Sigmoid colon (tissue), 7 donors: ENCODE measurements around the gene ORC2. TPM values are rescaled to one million over a fixed set of nuclear protein-coding genes. Genes with fewer than 3 reads are reported as not detected.

Experiments used
- DNase-seq: peaks from one replicate; pipeline ENCODE4 v3.0.0-alpha.2; 2019
- H3K27ac ChIP-seq, 4 donors: fragments of 200-600 bp; sonication (generic); one replicate each; pipeline ENCODE4 v1.5.1; 2016 to 2019; ENCODE audit warnings: mild to moderate bottlenecking in 1 of 4
- H3K27me3 ChIP-seq, 3 donors: fragments of 200-600 bp; sonication (generic); one replicate each; pipeline ENCODE4 v1.5.1; 2019; ENCODE audit warnings: mild to moderate bottlenecking in 1 of 3
- H3K36me3 ChIP-seq, 4 donors: fragments of 200-600 bp; sonication (generic); one replicate each; pipeline ENCODE4 v1.5.1; 2016 to 2019
- H3K4me1 ChIP-seq, 4 donors: fragments of 200-600 bp; sonication (generic); one replicate each; pipeline ENCODE4 v1.5.1; 2017 to 2019
- H3K4me3 ChIP-seq, 4 donors: fragments of 200-600 bp; sonication (generic); one replicate each; pipeline ENCODE4 v1.5.1; 2017 to 2019; ENCODE audit warnings: mild to moderate bottlenecking in 2 of 4, moderate library complexity in 1 of 4
- H3K9me3 ChIP-seq, 4 donors: fragments of 200-600 bp in 3 of 4; sonication (generic) in 3 of 4; one replicate each; pipeline versions ENCODE4 v1.5.1 to v1.6.1; 2013 to 2019
- EP300 ChIP-seq, 4 donors: sonication (generic); formaldehyde crosslinking; IDR thresholded peaks; one replicate each; pipeline ENCODE4 v1.6.1; 2017; ENCODE audit warnings: antibody characterized with exemption in 4 of 4
- POLR2A ChIP-seq, 2 donors: fragments of 450-650 bp; IDR thresholded peaks; one replicate each; pipeline ENCODE4 v1.6.1; 2016; ENCODE audit warnings: antibody characterized with exemption in 2 of 2, mild to moderate bottlenecking in 2 of 2, moderate library complexity in 2 of 2
- POLR2AphosphoS5 ChIP-seq, 4 donors: sonication (generic); formaldehyde crosslinking; IDR thresholded peaks; one replicate each; pipeline ENCODE4 v1.6.1; 2017; ENCODE audit warnings: antibody characterized with exemption in 4 of 4
- WGBS, 2 donors: extraction: QIAGEN DNeasy Blood & Tissue Kit; methylation state at CpG; one replicate each; pipeline ENCODE4 v1.1.7; 2013; 5-methylcytosine and 5-hydroxymethylcytosine counted together
- intact Hi-C: fragments of 100-400 bp; cut with DNase I; formaldehyde crosslinking; loops from one replicate; pipeline ENCODE4 v1.15.1; 2023
- polyA plus RNA-seq, 3 donors: library from polyadenylated mRNA; stranded (reverse); fragments of 200-250 nt; gene quantifications; one replicate each; pipeline ENCODE4 v1.2.3, GENCODE V29; 2013
- total RNA-seq, 4 donors: library from RNA; depleted of rRNA; stranded (reverse); fragments of >200 nt; gene quantifications; one replicate each; pipeline ENCODE4 v1.1.0, GENCODE V29; 2016
- TF ChIP-seq, protein P1 (sequence below), 4 experiments: fragments of 450-650 bp in 3 of 4; fragments of 200-600 bp in 1 of 4; IDR thresholded peaks; one replicate each; pipeline ENCODE4 v1.5.1; 2016 to 2019; ENCODE audit warnings: antibody characterized with exemption in 4 of 4, mild to moderate bottlenecking in 3 of 4, moderate library complexity in 2 of 4
- donor health status: healthy with polysubstance abuse.
- donor health status: Bipolar disorder and iron deficiency.
- donor health status: healthy.

The ORC2 gene
- total and polyA plus RNA-seq, 7 donors: 3.6 to 19.3 (median 12.9) TPM

DNA sequence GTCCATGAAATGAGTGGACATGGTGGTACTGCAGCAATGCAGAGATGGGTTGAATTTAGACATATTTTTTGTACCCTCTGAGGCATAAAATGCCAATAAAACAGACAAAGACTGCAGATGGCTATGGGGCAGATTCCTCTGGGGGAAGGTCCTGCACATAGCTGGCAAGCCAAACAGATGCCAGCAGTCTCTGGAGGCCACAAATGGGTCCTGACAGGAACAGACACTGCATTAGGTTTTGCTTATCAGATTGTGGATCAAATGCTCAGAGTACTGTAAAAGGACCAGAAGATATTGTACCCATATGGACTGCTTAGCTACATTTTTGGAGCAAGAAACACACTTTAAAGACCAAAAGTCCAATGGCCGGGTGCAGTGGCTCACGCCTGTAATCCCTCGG is 40.9 kb upstream of the ORC2 start:
- no peak for DNase-seq
- intact Hi-C loops: no loop called here
- TF ChIP-seq, protein P1, sequence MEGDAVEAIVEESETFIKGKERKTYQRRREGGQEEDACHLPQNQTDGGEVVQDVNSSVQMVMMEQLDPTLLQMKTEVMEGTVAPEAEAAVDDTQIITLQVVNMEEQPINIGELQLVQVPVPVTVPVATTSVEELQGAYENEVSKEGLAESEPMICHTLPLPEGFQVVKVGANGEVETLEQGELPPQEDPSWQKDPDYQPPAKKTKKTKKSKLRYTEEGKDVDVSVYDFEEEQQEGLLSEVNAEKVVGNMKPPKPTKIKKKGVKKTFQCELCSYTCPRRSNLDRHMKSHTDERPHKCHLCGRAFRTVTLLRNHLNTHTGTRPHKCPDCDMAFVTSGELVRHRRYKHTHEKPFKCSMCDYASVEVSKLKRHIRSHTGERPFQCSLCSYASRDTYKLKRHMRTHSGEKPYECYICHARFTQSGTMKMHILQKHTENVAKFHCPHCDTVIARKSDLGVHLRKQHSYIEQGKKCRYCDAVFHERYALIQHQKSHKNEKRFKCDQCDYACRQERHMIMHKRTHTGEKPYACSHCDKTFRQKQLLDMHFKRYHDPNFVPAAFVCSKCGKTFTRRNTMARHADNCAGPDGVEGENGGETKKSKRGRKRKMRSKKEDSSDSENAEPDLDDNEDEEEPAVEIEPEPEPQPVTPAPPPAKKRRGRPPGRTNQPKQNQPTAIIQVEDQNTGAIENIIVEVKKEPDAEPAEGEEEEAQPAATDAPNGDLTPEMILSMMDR (IDR thresholded peaks at IDR 0.05): no peak
- TF ChIP-seq POLR2A (IDR thresholded peaks at IDR 0.05) (no peak), POLR2AphosphoS5 (IDR thresholded peaks at IDR 0.05) (no peak), EP300 (IDR thresholded peaks at IDR 0.05) (no peak)
- Histone ChIP-seq H3K27me3 (no peaks in the 10 kb centered on the region), H3K4me3 (no peak overlapping the region), H3K27ac (no peak overlapping the region), H3K4me1 (no peaks in the 10 kb centered on the region), H3K36me3 (peaks cover 0 to 82% (median 27%) of the 10 kb centered on the region in 4 donors), H3K9me3 (no peaks in the 10 kb centered on the region)
- WGBS, 2 donors: 97 to 98% methylated on average over 3 of the region's 3 CpGs

DNA sequence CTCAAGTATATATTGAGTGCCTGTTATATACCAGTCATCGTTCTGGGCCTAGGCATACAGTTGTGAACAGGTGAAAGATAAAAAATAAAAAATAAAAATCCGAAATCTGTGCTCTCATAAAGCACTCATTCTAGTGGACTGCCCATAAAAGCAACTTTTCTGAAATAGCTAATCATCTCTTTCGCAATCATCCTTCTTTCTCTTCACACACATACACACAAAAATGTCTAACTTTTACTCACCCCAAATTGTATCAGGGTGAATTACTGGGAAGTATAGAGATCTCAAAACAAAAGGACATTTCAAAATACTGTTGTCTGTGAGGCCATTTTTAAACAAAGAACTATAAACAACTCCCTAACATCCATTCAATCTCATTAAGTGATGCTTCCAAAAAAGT is 29.6 kb upstream of the ORC2 start:
- Histone ChIP-seq H3K27me3 (no peaks in the 10 kb centered on the region), H3K36me3 (peaks cover 0 to 93% (median 5%) of the 10 kb centered on the region in 4 donors), H3K9me3 (no peaks in the 10 kb centered on the region), H3K27ac (no peak overlapping the region), H3K4me1 (no peaks in the 10 kb centered on the region), H3K4me3 (no peak overlapping the region)
- TF ChIP-seq, protein P1 (IDR thresholded peaks at IDR 0.05): no peak
- TF ChIP-seq POLR2A (IDR thresholded peaks at IDR 0.05) (no peak), POLR2AphosphoS5 (IDR thresholded peaks at IDR 0.05) (no peak), EP300 (IDR thresholded peaks at IDR 0.05) (no peak)
- 93% methylated on average over 3 of the region's 3 CpGs for WGBS, 2 donors
- no peak for DNase-seq
- intact Hi-C loops: no loop called here

DNA sequence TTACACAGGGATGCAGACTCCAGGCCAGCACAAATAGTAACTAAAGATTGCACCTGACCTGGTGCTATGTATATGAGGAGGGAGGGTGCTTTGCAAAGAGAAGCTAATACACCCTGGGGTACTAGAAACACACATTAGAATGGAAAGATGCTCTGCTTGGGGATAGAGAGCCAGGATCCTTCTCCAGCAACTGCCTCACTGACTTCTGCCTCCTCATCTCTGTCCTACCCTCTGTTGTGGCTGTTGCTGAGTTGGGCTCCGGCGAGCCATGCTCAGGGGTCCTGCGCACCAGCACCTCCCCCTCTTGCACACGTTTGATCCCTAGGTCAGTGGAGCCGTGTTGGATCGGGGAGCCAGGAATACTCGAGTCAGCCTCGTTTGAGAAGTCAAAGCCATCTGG is 23.7 kb upstream of the ORC2 start:
- intact Hi-C loops: no loop called here
- peaks cover 0 to 66% (median 11%) of the 10 kb centered on the region in 4 donors for H3K36me3 ChIP-seq
- no peaks in the 10 kb centered on the region for H3K4me1 ChIP-seq
- no peak overlapping the region for H3K4me3 ChIP-seq
- H3K27ac ChIP-seq: no peak overlapping the region
- WGBS, 2 donors: 94 to 95% methylated on average over 8 of the region's 8 CpGs
- no peaks in the 10 kb centered on the region for H3K9me3 ChIP-seq
- no peaks in the 10 kb centered on the region for H3K27me3 ChIP-seq
- no peak for TF ChIP-seq EP300 (IDR thresholded peaks at IDR 0.05)
- TF ChIP-seq, protein P1 (IDR thresholded peaks at IDR 0.05): no peak
- no peak for DNase-seq

DNA sequence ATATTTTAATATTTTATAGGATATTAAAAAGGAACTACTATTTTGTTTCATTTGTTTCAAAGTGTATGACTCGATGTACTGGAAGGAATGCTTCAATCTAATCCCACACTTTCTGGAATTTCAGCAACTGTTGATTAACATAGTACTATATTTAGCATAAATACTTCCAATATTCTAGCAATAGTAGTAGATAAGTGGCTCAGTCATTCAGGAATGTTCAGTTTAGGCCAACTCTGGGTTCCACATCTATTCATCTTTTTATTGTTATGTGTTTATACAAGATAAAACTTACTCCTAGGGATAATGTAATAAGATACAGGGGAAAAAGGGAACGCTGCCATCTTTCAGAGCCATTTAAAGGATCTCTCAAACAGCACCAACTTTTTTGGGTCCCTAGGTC is 22.3 kb upstream of the ORC2 start:
- no peaks in the 10 kb centered on the region for H3K9me3 ChIP-seq
- H3K27ac ChIP-seq: no peak overlapping the region
- DNase-seq: no peak
- H3K36me3 ChIP-seq: peaks cover 6 to 65% (median 14%) of the 10 kb centered on the region in 4 donors
- H3K27me3 ChIP-seq: no peaks in the 10 kb centered on the region
- H3K4me1 ChIP-seq: no peaks in the 10 kb centered on the region
- WGBS, 2 donors: 66 to 84% methylated on average over 2 of the region's 2 CpGs
- intact Hi-C loops: no loop called here
- TF ChIP-seq POLR2A (IDR thresholded peaks at IDR 0.05): no peak
- TF ChIP-seq EP300 (IDR thresholded peaks at IDR 0.05): no peak
- TF ChIP-seq, protein P1 (IDR thresholded peaks at IDR 0.05): no peak
- TF ChIP-seq POLR2AphosphoS5 (IDR thresholded peaks at IDR 0.05): no peak
- no peak overlapping the region for H3K4me3 ChIP-seq

DNA sequence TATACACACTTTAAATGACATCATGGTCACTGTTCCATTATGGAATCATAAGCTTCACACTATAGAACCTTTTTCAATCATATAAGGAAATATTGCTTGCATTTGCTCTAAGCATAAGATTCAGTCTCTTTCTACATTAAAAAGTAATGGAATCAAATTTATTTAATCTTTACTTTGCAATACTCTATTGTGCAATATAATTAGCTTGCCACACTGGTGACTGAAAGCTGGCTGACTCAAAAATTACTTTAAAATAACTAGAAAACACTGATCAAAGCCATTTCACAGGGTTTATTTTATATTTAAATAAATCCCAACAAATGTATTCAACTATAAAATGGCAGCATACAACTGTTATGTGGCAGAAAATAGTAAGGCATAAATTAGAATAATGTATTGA is 13.2 kb upstream of the ORC2 start:
- intact Hi-C loops: no loop called here
- H3K4me1 ChIP-seq: no peaks in the 10 kb centered on the region
- no peak for TF ChIP-seq EP300 (IDR thresholded peaks at IDR 0.05)
- no peak for TF ChIP-seq POLR2A (IDR thresholded peaks at IDR 0.05)
- TF ChIP-seq, protein P1 (IDR thresholded peaks at IDR 0.05): no peak
- no peak for TF ChIP-seq POLR2AphosphoS5 (IDR thresholded peaks at IDR 0.05)
- no peaks in the 10 kb centered on the region for H3K9me3 ChIP-seq
- H3K36me3 ChIP-seq: peaks cover 0 to 19% (median 8%) of the 10 kb centered on the region in 4 donors
- H3K4me3 ChIP-seq: no peak overlapping the region
- H3K27me3 ChIP-seq: no peaks in the 10 kb centered on the region
- H3K27ac ChIP-seq: no peak overlapping the region
- DNase-seq: no peak
